ENCODE data around the gene IQGAP3. TPM values are rescaled to one million over a fixed set of nuclear protein-coding genes. Genes with fewer than 3 reads are reported as not detected.

The IQGAP3 gene
- total RNA-seq, 6 donors from 2014 or later, result under 0.01 to 16.0 (median 2.2) TPM

GRCh38 chr1:156499842-156500542 lies 72.4 kb downstream of the IQGAP3 start:
- 0 to 2% methylated on average over 18 to 31 of the region's 51 CpGs for WGBS, 2 donors
- DNase-seq, result peak in 1 of 2 donors; percentile 87

GRCh38 chr1:156499194-156499841 lies 73.0 kb downstream of the IQGAP3 start:
- Histone ChIP-seq H3K4me3 (peak overlapping the region; percentile 67 to 90 (median 72)), H3K27ac (peak overlapping the region; percentile 99 to 100 (median 100)), H3K9me3 (no peaks in the 10 kb centered on the region), H3K36me3 (peaks cover 0 to 2% (median 0%) of the 10 kb centered on the region in 4 donors), H3K4me1 (peaks cover 70 to 81% (median 77%) of the 10 kb centered on the region in 4 donors), H3K27me3 (no peaks in the 10 kb centered on the region)
- ATAC-seq (ENCODE audit: low FRiP score in 2 of 2) (no peak), DNase-seq (no peak)
- WGBS, 2 donors, result 2 to 5% methylated on average over 8 to 10 of the region's 14 CpGs
- TF ChIP-seq EP300 (IDR thresholded peaks at IDR 0.05) (no peak), POLR2A (IDR thresholded peaks at IDR 0.05) (no peak), CTCF (IDR thresholded peaks at IDR 0.05) (no peak), POLR2AphosphoS5 (IDR thresholded peaks at IDR 0.05) (no peak)

More at GRCh38 chr1:156499842-156500542, 72.4 kb downstream of the IQGAP3 start:
- peak in 1 of 2 donors; percentile 12 for ATAC-seq (ENCODE audit: low FRiP score in 2 of 2)
- Histone ChIP-seq H3K27me3 (no peaks in the 10 kb centered on the region), H3K27ac (peak overlapping the region; percentile 99 to 100 (median 100)), H3K4me1 (peaks cover 68 to 81% (median 76%) of the 10 kb centered on the region in 4 donors), H3K9me3 (no peaks in the 10 kb centered on the region), H3K4me3 (peak overlapping the region; percentile 67 to 90 (median 72)), H3K36me3 (no peaks in the 10 kb centered on the region)
- TF ChIP-seq POLR2A (IDR thresholded peaks at IDR 0.05) (no peak), EP300 (IDR thresholded peaks at IDR 0.05) (no peak), CTCF (IDR thresholded peaks at IDR 0.05) (no peak), POLR2AphosphoS5 (IDR thresholded peaks at IDR 0.05) (no peak)

DNA sequence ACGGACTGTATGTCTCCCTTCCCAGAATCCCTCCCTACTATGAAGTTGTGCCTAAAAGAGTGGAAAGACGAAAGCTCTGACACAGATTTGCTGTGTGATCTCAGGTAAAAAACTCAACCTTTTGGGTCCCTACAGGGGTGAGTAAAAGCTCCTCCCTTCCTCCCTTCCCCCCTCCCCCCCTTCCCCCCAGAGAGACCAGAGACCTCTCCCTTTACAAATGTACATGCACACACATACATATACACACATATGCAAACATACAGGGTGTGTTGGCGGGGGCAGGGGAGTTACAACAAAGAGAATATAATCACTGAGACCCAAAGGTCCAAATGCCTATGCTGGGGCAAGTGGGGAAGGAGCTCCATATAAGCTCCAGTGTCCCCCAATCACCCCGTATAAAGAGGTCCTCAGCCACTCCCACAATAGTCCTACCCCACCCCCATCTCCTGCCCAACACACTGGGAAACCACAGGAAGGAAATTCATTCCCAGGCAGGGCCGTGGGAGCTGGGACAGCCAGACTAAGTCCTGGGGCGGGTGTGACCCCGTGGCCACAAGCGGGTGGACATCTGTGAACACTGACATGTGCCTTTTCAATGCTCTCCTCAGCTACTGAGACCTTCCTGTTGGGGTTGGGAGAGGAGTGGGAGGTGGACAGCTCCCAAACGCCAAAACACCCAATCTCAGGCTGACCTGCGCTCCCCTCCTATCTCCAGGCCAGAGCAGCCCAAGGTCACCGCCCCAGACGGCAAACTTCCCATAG lies 73.8 kb downstream of the IQGAP3 start:
- no peaks in the 10 kb centered on the region for H3K27me3 ChIP-seq
- H3K4me1 ChIP-seq, result peaks cover 70 to 81% (median 77%) of the 10 kb centered on the region in 4 donors
- peak overlapping the region; percentile 99 to 100 (median 100) for H3K27ac ChIP-seq
- TF ChIP-seq POLR2AphosphoS5 (IDR thresholded peaks at IDR 0.05), result peak; percentile 50 to 95
- peak in 1 of 4 donors; percentile 44 for TF ChIP-seq EP300 (IDR thresholded peaks at IDR 0.05)
- no peak for TF ChIP-seq CTCF (IDR thresholded peaks at IDR 0.05)
- TF ChIP-seq POLR2A (IDR thresholded peaks at IDR 0.05), result peak in 2 of 4 donors; percentile 30 to 59
- H3K36me3 ChIP-seq, result peaks cover 0 to 2% (median 0%) of the 10 kb centered on the region in 4 donors
- peak overlapping the region; percentile 67 to 90 (median 72) for H3K4me3 ChIP-seq
- ATAC-seq (ENCODE audit: low FRiP score in 2 of 2) (no peak), DNase-seq (peak in 1 of 2 donors; percentile 69)
- H3K9me3 ChIP-seq, result no peaks in the 10 kb centered on the region
- WGBS, 2 donors, result 11 to 17% methylated on average over 7 to 12 of the region's 12 CpGs

DNA sequence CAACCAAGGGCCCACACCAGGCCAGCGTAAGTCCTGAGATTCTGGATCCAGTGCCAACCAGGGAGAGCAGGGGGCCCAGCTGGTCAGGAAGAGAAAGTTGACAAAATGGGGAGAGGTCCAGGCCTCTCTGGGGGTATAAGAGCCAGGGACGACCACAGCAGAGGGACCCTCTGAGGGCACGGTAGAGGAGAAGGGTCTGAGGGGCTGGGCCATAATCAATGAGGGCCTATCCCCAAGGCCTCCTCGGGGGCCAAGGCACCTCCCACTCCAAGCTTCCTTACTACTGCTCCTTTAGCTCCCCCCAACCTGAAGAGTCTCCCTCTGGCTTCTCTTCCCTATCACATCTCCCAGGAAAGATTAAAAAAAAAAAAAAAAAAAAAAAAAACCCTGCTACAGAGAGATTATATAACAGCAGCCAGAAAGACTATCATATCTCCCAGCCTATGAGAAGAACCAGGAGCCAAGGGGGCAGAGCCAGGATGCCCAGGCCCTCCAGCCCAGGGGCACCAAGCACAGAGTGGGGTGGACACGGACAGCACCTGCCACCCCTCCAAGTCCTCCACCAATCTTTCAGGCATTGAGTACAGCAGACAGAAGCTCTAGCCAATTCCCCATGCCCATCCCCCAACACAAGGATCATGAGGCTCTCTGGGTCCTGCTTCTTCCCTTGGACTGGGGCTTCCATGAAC lies 74.5 kb downstream of the IQGAP3 start:
- H3K4me1 ChIP-seq, result peaks cover 71 to 81% (median 78%) of the 10 kb centered on the region in 4 donors
- no peak for DNase-seq
- H3K36me3 ChIP-seq, result peaks cover 0 to 2% (median 0%) of the 10 kb centered on the region in 4 donors
- TF ChIP-seq POLR2AphosphoS5 (IDR thresholded peaks at IDR 0.05) (no peak), EP300 (IDR thresholded peaks at IDR 0.05) (no peak), CTCF (IDR thresholded peaks at IDR 0.05) (no peak), POLR2A (IDR thresholded peaks at IDR 0.05) (no peak)
- no peaks in the 10 kb centered on the region for H3K27me3 ChIP-seq
- H3K4me3 ChIP-seq, result peak overlapping the region in 3 of 4 donors; percentile 67 to 73 (median 70)
- no peak for ATAC-seq (ENCODE audit: low FRiP score in 2 of 2)
- H3K9me3 ChIP-seq, result no peaks in the 10 kb centered on the region
- WGBS, 2 donors, result 36 to 53% methylated on average over 4 to 5 of the region's 5 CpGs
- H3K27ac ChIP-seq, result peak overlapping the region; percentile 32 to 100 (median 100)
